Sigmoid colon (tissue), 4 donors: ENCODE data around the gene SIK3.

ENCODE experiments used
- EP300 ChIP-seq, 4 donors: sonication (generic); formaldehyde crosslinking; IDR thresholded peaks; one replicate each; pipeline ENCODE4 v1.6.1; 2017; ENCODE audit warnings: antibody characterized with exemption in 4 of 4
- POLR2A ChIP-seq, 2 donors: fragments of 450-650 bp; IDR thresholded peaks; one replicate each; pipeline ENCODE4 v1.6.1; 2016; ENCODE audit warnings: antibody characterized with exemption in 2 of 2, mild to moderate bottlenecking in 2 of 2, moderate library complexity in 2 of 2
- POLR2AphosphoS5 ChIP-seq, 4 donors: sonication (generic); formaldehyde crosslinking; IDR thresholded peaks; one replicate each; pipeline ENCODE4 v1.6.1; 2017; ENCODE audit warnings: antibody characterized with exemption in 4 of 4
- TF ChIP-seq, protein P1 (sequence below), 4 experiments: fragments of 450-650 bp in 3 of 4; fragments of 200-600 bp in 1 of 4; IDR thresholded peaks; one replicate each; pipeline ENCODE4 v1.5.1; 2016 to 2019; ENCODE audit warnings: antibody characterized with exemption in 4 of 4, mild to moderate bottlenecking in 3 of 4, moderate library complexity in 2 of 4

DNA sequence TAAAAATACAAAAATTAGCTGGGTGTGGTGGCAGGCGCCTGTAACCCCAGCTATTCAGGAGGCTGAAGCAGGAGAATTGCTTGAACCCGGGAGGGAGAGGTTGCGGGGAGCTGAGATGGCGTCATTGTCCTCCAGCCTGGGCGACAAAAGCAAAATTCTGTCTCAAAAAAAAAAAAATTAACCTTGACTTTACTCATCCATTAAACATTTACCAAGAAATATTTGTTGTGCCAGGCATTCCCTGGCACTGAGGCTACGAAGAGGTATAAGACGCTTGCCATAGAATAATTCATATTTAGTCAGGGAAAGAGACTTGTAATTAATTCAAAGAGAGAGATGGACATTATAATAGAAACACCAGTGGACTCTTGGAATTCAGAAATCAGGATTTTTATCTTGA lies 32.7 kb upstream of the SIK3 start:
- TF ChIP-seq POLR2A (IDR thresholded peaks at IDR 0.05): no peak
- no peak for TF ChIP-seq POLR2AphosphoS5 (IDR thresholded peaks at IDR 0.05)
- TF ChIP-seq, protein P1, sequence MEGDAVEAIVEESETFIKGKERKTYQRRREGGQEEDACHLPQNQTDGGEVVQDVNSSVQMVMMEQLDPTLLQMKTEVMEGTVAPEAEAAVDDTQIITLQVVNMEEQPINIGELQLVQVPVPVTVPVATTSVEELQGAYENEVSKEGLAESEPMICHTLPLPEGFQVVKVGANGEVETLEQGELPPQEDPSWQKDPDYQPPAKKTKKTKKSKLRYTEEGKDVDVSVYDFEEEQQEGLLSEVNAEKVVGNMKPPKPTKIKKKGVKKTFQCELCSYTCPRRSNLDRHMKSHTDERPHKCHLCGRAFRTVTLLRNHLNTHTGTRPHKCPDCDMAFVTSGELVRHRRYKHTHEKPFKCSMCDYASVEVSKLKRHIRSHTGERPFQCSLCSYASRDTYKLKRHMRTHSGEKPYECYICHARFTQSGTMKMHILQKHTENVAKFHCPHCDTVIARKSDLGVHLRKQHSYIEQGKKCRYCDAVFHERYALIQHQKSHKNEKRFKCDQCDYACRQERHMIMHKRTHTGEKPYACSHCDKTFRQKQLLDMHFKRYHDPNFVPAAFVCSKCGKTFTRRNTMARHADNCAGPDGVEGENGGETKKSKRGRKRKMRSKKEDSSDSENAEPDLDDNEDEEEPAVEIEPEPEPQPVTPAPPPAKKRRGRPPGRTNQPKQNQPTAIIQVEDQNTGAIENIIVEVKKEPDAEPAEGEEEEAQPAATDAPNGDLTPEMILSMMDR (IDR thresholded peaks at IDR 0.05): no peak
- TF ChIP-seq EP300 (IDR thresholded peaks at IDR 0.05): no peak
